Neuronal stem cell (in vitro differentiated cells): ENCODE measurements around the gene RNGTT. TPM values are rescaled to one million over a fixed set of nuclear protein-coding genes. Genes with fewer than 3 reads are reported as not detected.
A peak's percentile ranks its signal among the peaks of the same experiment; 100 is the strongest.

ENCODE experiments used
- DNase-seq: peaks from one replicate; pipeline ENCODE4 v3.0.0-alpha.2; 2013; ENCODE audit warnings: low spot score
- H2AFZ ChIP-seq: one replicate; pipeline ENCODE4 v1.6.1; 2013; ENCODE audit warnings: mild to moderate bottlenecking, low read length, inconsistent platforms
- H2AK5ac ChIP-seq: 2 replicates; pipeline ENCODE4 v1.6.1; 2013; ENCODE audit warnings: low read depth, mild to moderate bottlenecking, inconsistent platforms, low read length, moderate library complexity, mixed read lengths
- H2BK120ac ChIP-seq: 2 replicates; pipeline ENCODE4 v1.6.1; 2013; ENCODE audit warnings: low read depth, mild to moderate bottlenecking, inconsistent platforms, low read length, moderate library complexity, mixed read lengths
- H2BK12ac ChIP-seq: one replicate; pipeline ENCODE4 v1.6.1; 2013; ENCODE audit warnings: low read length, inconsistent platforms
- H2BK15ac ChIP-seq: 2 replicates; pipeline ENCODE4 v1.6.1; 2013; ENCODE audit warnings: mild to moderate bottlenecking, low read length, inconsistent platforms, mixed read lengths
- H2BK5ac ChIP-seq: one replicate; pipeline ENCODE4 v1.6.1; 2013; ENCODE audit warnings: inconsistent platforms, mild to moderate bottlenecking, low read length, moderate library complexity
- H3K14ac ChIP-seq: one replicate; pipeline ENCODE4 v1.6.1; 2013; ENCODE audit warnings: low read length, inconsistent platforms
- H3K18ac ChIP-seq: 2 replicates; pipeline ENCODE4 v1.6.1; 2013; ENCODE audit warnings: low read length, inconsistent platforms
- H3K23ac ChIP-seq: 2 replicates; pipeline ENCODE4 v1.6.1; 2013; ENCODE audit warnings: low read depth, mild to moderate bottlenecking, mixed read lengths, low read length, inconsistent platforms; ENCODE audit not compliant: poor library complexity
- H3K27ac ChIP-seq: replicated peaks from 3 replicates; pipeline ENCODE4 v1.5.1; 2013; ENCODE audit warnings: low read length, inconsistent platforms
- H3K27me3 ChIP-seq, 3 experiments: 2 replicates each; pipeline ENCODE4 v1.6.1; 2013; ENCODE audit warnings: low read length in 3 of 3, mild to moderate bottlenecking in 2 of 3, inconsistent platforms in 1 of 3, low read depth in 1 of 3, mixed read lengths in 1 of 3, moderate library complexity in 1 of 3; ENCODE audit not compliant: control insufficient read depth in 3 of 3, insufficient read depth in 3 of 3
- H3K36me3 ChIP-seq, 2 donors: replicated peaks in 1 of 2; 2 replicates each; pipeline ENCODE4 v1.6.1; 2013; ENCODE audit warnings: low read length in 2 of 2; ENCODE audit not compliant: control insufficient read depth in 2 of 2, insufficient read depth in 2 of 2
- H3K4ac ChIP-seq: 2 replicates; pipeline ENCODE4 v1.6.1; 2013; ENCODE audit warnings: inconsistent platforms, mild to moderate bottlenecking, low read length, moderate library complexity
- H3K4me1 ChIP-seq, 2 donors: 1 replicate in 1 of 2; 2 replicates in 1 of 2; pipeline ENCODE4 v1.6.1; 2013; ENCODE audit warnings: low read length in 2 of 2, low read depth in 1 of 2; ENCODE audit not compliant: control insufficient read depth in 2 of 2, insufficient read depth in 1 of 2
- H3K4me2 ChIP-seq: one replicate; pipeline ENCODE4 v1.6.1; 2013; ENCODE audit warnings: mild to moderate bottlenecking, low read length, inconsistent platforms; ENCODE audit not compliant: insufficient read depth, poor library complexity, severe bottlenecking
- H3K4me3 ChIP-seq, 2 donors: 2 replicates each; pipeline ENCODE4 v1.5.1; 2013; ENCODE audit warnings: low read length in 2 of 2, mild to moderate bottlenecking in 2 of 2, inconsistent platforms in 1 of 2, moderate library complexity in 1 of 2
- H3K79me1 ChIP-seq: one replicate; pipeline ENCODE4 v1.6.1; 2013; ENCODE audit warnings: low read depth, mild to moderate bottlenecking, inconsistent platforms, low read length, moderate library complexity
- H3K9ac ChIP-seq: one replicate; pipeline ENCODE4 v1.6.1; 2013; ENCODE audit warnings: mild to moderate bottlenecking, low read depth, low read length, inconsistent platforms; ENCODE audit not compliant: poor library complexity
- H3K9me3 ChIP-seq, 2 donors: replicated peaks in 1 of 2; 2 replicates each; pipeline versions ENCODE3 to v1.6.1; 2013; ENCODE audit warnings: low read length in 2 of 2, mild to moderate bottlenecking in 2 of 2, inconsistent platforms in 1 of 2, low read depth in 1 of 2, mixed read lengths in 1 of 2, moderate library complexity in 1 of 2; ENCODE audit not compliant: control insufficient read depth in 2 of 2, insufficient read depth in 1 of 2
- H4K8ac ChIP-seq: one replicate; pipeline ENCODE4 v1.6.1; 2013; ENCODE audit warnings: low read depth, mild to moderate bottlenecking, inconsistent platforms, low read length, moderate library complexity
- H4K91ac ChIP-seq: one replicate; pipeline ENCODE4 v1.6.1; 2013; ENCODE audit warnings: low read length, low read depth, mild to moderate bottlenecking, inconsistent platforms; ENCODE audit not compliant: poor library complexity
- WGBS, 2 donors: extraction: QIAGEN DNeasy Blood & Tissue Kit; methylation state at CpG; one replicate each; pipeline ENCODE4 v1.1.7; 2013; ENCODE audit warnings: missing lambda C conversion rate in 2 of 2, mixed read lengths in 1 of 2; ENCODE audit not compliant: insufficient read length in 2 of 2, insufficient replicate concordance in 1 of 2; ENCODE audit errors: extremely low coverage in 2 of 2; 5-methylcytosine and 5-hydroxymethylcytosine counted together
- polyA plus RNA-seq, 2 experiments: library from polyadenylated mRNA; stranded (reverse); fragments of 200-250 nt; gene quantifications; one replicate each; pipeline ENCODE4 v1.2.3, GENCODE V29; 2013

RNGTT gene
- polyA plus RNA-seq (2013, experiment 1 of 2) = 14.2 TPM
- 14.7 TPM for polyA plus RNA-seq (2013, experiment 2 of 2)

- Histone ChIP-seq H2BK5ac (peak within 1 kb of the TSS; percentile 98), H4K91ac (no peak within 1 kb of the TSS), H2AFZ (peak within 1 kb of the TSS; percentile 97), H2BK120ac (no peak within 1 kb of the TSS), H2BK15ac (peak within 1 kb of the TSS; percentile 69), H3K4me3 (peak within 1 kb of the TSS; percentile 95 to 96), H3K79me1 (no peaks in the 10 kb centered on the region), H3K4me1 (peaks cover 0 to 2% of the 10 kb centered on the region in 2 donors), H2BK12ac (no peak within 1 kb of the TSS), H3K27me3 (no peaks in the 10 kb centered on the region), H3K9ac (peak within 1 kb of the TSS; percentile 98), H4K8ac (no peak within 1 kb of the TSS), H3K4me2 (peak within 1 kb of the TSS; percentile 73), H3K14ac (peak within 1 kb of the TSS; percentile 75), H3K18ac (peak within 1 kb of the TSS; percentile 98), H3K36me3 (peaks cover 2 to 16% of the 10 kb centered on the region in 2 donors), H3K9me3 (peaks cover 5 to 13% of the 10 kb centered on the region in 2 donors), H3K27ac (peak within 1 kb of the TSS; percentile 90), H3K23ac (peak within 1 kb of the TSS; percentile 75), H3K4ac (no peak within 1 kb of the TSS), H2AK5ac (peak within 1 kb of the TSS; percentile 2)
- peak; percentile 95 for DNase-seq
- WGBS, 2 donors = no CpG with 5 or more reads among the region's 74 CpGs
These were observed at the start of gene RNGTT for GRCh38 chr6:88963139-88964090. Gene RNGTT, minus strand, starts transcription at chr6:88963618. Its CDS starts 209 bp downstream, at chr6:88963409.

- no peak overlapping the region for H2BK15ac ChIP-seq
- no peak for DNase-seq
- H3K4me3 ChIP-seq = no peak overlapping the region
- no peak overlapping the region for H3K27ac ChIP-seq
- H3K14ac ChIP-seq = no peak overlapping the region
- no peaks in the 10 kb centered on the region for H3K36me3 ChIP-seq
- H2BK12ac ChIP-seq = no peak overlapping the region
- H2BK5ac ChIP-seq = no peak overlapping the region
- no peak overlapping the region for H2BK120ac ChIP-seq
- no peak overlapping the region for H4K8ac ChIP-seq
- no peaks in the 10 kb centered on the region for H3K4me1 ChIP-seq
- no peak overlapping the region for H3K4ac ChIP-seq
- no peak overlapping the region for H3K23ac ChIP-seq
- H3K4me2 ChIP-seq = no peak overlapping the region
- no peak overlapping the region for H2AK5ac ChIP-seq
- peaks cover 0 to 2% of the 10 kb centered on the region in 2 donors for H3K9me3 ChIP-seq
- H3K18ac ChIP-seq = no peak overlapping the region
- no peak overlapping the region for H3K9ac ChIP-seq
- no peaks in the 10 kb centered on the region for H3K27me3 ChIP-seq
- peak overlapping the region; percentile 54 for H2AFZ ChIP-seq
- WGBS, 2 donors = no CpG with 5 or more reads among the region's 2 CpGs
- no peak overlapping the region for H4K91ac ChIP-seq
- no peaks in the 10 kb centered on the region for H3K79me1 ChIP-seq
These were observed 48.0 kb upstream of the RNGTT start for GRCh38 chr6:89011436-89011835.

- no peak overlapping the region for H2BK120ac ChIP-seq
- no peaks in the 10 kb centered on the region for H3K27me3 ChIP-seq
- no peak overlapping the region for H2AK5ac ChIP-seq
- WGBS, 2 donors = no CpG with 5 or more reads among the region's 2 CpGs
- no peak overlapping the region for H2BK12ac ChIP-seq
- H3K79me1 ChIP-seq = no peaks in the 10 kb centered on the region
- H3K18ac ChIP-seq = no peak overlapping the region
- peak overlapping the region; percentile 11 for H2AFZ ChIP-seq
- no peak overlapping the region for H3K23ac ChIP-seq
- no peak overlapping the region for H4K8ac ChIP-seq
- no peaks in the 10 kb centered on the region for H3K36me3 ChIP-seq
- H4K91ac ChIP-seq = no peak overlapping the region
- H2BK15ac ChIP-seq = no peak overlapping the region
- H3K9ac ChIP-seq = no peak overlapping the region
- no peak overlapping the region for H3K4me3 ChIP-seq
- DNase-seq = no peak
- H2BK5ac ChIP-seq = no peak overlapping the region
- no peak overlapping the region for H3K27ac ChIP-seq
- peaks cover 0 to 1% of the 10 kb centered on the region in 2 donors for H3K9me3 ChIP-seq
- H3K14ac ChIP-seq = no peak overlapping the region
- no peaks in the 10 kb centered on the region for H3K4me1 ChIP-seq
- H3K4me2 ChIP-seq = no peak overlapping the region
- H3K4ac ChIP-seq = no peak overlapping the region
These were observed 47.4 kb upstream of the RNGTT start for GRCh38 chr6:89010825-89011224.

GRCh38 chr6:89009624-89010059, 46.2 kb upstream of the RNGTT start:
- Histone ChIP-seq H3K27ac (no peak overlapping the region), H3K9me3 (no peaks in the 10 kb centered on the region), H2BK15ac (no peak overlapping the region), H2AFZ (no peak overlapping the region), H3K23ac (no peak overlapping the region), H3K4ac (no peak overlapping the region), H3K4me3 (no peak overlapping the region), H3K27me3 (no peaks in the 10 kb centered on the region), H2BK120ac (no peak overlapping the region), H3K79me1 (no peaks in the 10 kb centered on the region), H2BK5ac (no peak overlapping the region), H3K9ac (no peak overlapping the region), H3K14ac (no peak overlapping the region), H3K36me3 (no peaks in the 10 kb centered on the region), H4K91ac (no peak overlapping the region), H4K8ac (no peak overlapping the region), H3K4me2 (no peak overlapping the region), H3K4me1 (no peaks in the 10 kb centered on the region), H2AK5ac (no peak overlapping the region), H2BK12ac (no peak overlapping the region), H3K18ac (no peak overlapping the region)
- WGBS, 2 donors = no CpG with 5 or more reads among the region's 5 CpGs
- no peak for DNase-seq
